Measurements from ENCODE around the gene CTSS.
A peak's percentile ranks its signal among the peaks of the same experiment; 100 is the strongest.
"Not testable (repeated sequence)": the region's sequence is repeated elsewhere in the genome, so short reads cannot be mapped to it uniquely, and the experiment has no call there.

The CTSS gene

DNA sequence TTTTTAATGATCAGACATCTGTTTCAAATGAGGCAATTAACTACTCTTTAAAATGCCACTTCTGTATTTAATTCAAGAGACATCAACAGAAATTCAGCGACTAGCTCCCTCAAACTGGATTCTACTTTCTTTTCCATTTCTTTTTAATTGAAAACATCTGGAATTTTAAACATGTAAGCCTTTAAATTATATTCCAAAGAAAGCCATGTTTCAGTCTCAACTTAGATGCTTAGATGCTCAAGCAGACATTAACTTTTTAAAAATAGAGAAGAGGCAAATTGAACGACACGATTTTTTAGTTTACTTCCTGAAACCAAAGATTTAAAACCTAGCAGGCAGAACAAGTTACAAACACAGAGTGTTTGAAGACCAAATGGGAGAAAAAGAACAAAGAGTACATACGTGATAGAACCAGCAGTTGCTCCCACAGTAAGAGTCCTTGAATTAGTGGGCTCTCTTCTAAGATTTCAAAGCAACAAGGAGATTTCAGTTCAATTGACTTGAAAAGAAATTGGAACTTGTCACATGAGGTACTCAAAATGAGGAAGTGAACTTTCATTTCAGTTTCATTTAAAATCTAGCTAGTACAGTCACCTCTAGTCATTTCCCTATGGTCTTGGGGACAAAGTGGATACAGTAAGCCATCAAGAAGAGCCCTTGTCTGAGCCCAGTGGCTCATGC is at the start of gene CTSS:
Gene CTSS, minus strand, starts transcription at position 483 of the 681 bp plus-strand sequence. CDS start 1,015 bp downstream, outside the sequence.
- Mint-ChIP-seq H3K4me1 (ENCODE audit: low read depth) (peaks cover 42% of the 10 kb centered on the region), H3K4me3 (peak within 1 kb of the TSS; percentile 94), H3K27me3 (no peaks in the 10 kb centered on the region), H3K36me3 (ENCODE audit: low read depth) (peaks cover 53% of the 10 kb centered on the region), H3K9me3 (no peaks in the 10 kb centered on the region), H3K27ac (peak within 1 kb of the TSS; percentile 98)
- intact Hi-C loops (cut with micrococcal nuclease) = loop anchor here (2.0 to 10.0 kb wide), 2 partner anchors 25 to 209 kb away; partner anchors contain the start of gene CERS2

- intact Hi-C loops (cut with micrococcal nuclease) = loop anchor here (1.0 kb wide), 1 partner anchor 53 kb away; no protein-coding TSS in a partner anchor
- Mint-ChIP-seq H3K9me3 (no peaks in the 10 kb centered on the region), H3K27me3 (no peaks in the 10 kb centered on the region), H3K27ac (no peak overlapping the region), H3K36me3 (ENCODE audit: low read depth) (peaks cover 8% of the 10 kb centered on the region), H3K4me3 (no peak overlapping the region), H3K4me1 (ENCODE audit: low read depth) (peaks cover 15% of the 10 kb centered on the region)
These were observed 47.6 kb upstream of the CTSS start for GRCh38 chr1:150813028-150813707.

GRCh38 chr1:150810958-150811659 is 45.5 kb upstream of the CTSS start:
- Mint-ChIP-seq H3K4me3 (no peak overlapping the region), H3K27me3 (no peaks in the 10 kb centered on the region), H3K27ac (no peak overlapping the region), H3K4me1 (ENCODE audit: low read depth) (peaks cover 34% of the 10 kb centered on the region), H3K9me3 (no peaks in the 10 kb centered on the region), H3K36me3 (ENCODE audit: low read depth) (peaks cover 8% of the 10 kb centered on the region)
- intact Hi-C loops (cut with micrococcal nuclease) = loop anchor here (2.0 kb wide), 1 partner anchor 14 kb away; no protein-coding TSS in a partner anchor

DNA sequence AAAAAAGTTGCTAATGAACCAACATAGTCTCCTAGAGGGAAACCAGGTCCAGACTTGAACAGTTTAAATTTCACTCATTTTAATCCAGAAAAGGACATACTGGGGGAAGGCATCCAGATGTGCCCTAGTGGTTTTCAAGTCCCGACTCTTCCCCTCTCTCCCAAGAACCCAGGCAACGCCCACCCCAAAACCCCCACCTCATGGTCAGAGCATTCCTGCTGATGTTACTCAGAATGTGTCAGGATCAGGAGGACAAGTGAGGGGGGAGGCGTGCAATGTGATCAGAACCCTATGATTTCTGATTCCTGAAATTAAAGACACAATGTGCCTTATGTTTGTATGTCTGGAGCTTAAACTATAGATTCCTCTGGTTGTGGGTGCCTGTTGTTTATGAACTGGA is 44.1 kb upstream of the CTSS start:
- H3K27ac Mint-ChIP-seq = no peak overlapping the region
- intact Hi-C loops (cut with micrococcal nuclease) = loop anchor here (2.0 kb wide), 1 partner anchor 13 kb away; no protein-coding TSS in a partner anchor

GRCh38 chr1:150808846-150809245 is 43.3 kb upstream of the CTSS start:
- no peak overlapping the region for H3K27ac Mint-ChIP-seq
- intact Hi-C loops (cut with micrococcal nuclease) = no loop called here
- H3K27me3 Mint-ChIP-seq = no peaks in the 10 kb centered on the region
- no peak overlapping the region for H3K4me3 Mint-ChIP-seq
- peaks cover 21% of the 10 kb centered on the region for H3K36me3 Mint-ChIP-seq (ENCODE audit: low read depth)
- no peaks in the 10 kb centered on the region for H3K9me3 Mint-ChIP-seq
- peaks cover 34% of the 10 kb centered on the region for H3K4me1 Mint-ChIP-seq (ENCODE audit: low read depth)

More for the DNA sequence above, 44.1 kb upstream of the CTSS start:
- Mint-ChIP-seq H3K9me3 (no peaks in the 10 kb centered on the region), H3K27me3 (no peaks in the 10 kb centered on the region), H3K4me3 (no peak overlapping the region), H3K4me1 (ENCODE audit: low read depth) (peaks cover 34% of the 10 kb centered on the region), H3K36me3 (ENCODE audit: low read depth) (peaks cover 14% of the 10 kb centered on the region)

- peak within 1 kb of the TSS; percentile 66 for H3K27ac Mint-ChIP-seq
- intact Hi-C loops (cut with micrococcal nuclease) = no loop called here
- peaks cover 34% of the 10 kb centered on the region for H3K4me1 Mint-ChIP-seq (ENCODE audit: low read depth)
- H3K4me3 Mint-ChIP-seq = no peak within 1 kb of the TSS
- no peaks in the 10 kb centered on the region for H3K27me3 Mint-ChIP-seq
- H3K9me3 Mint-ChIP-seq = no peaks in the 10 kb centered on the region
- H3K36me3 Mint-ChIP-seq (ENCODE audit: low read depth) = peaks cover 21% of the 10 kb centered on the region
These were observed 42.5 kb upstream of the CTSS start, which contains the start of gene CTSK for GRCh38 chr1:150808121-150808520. TSS of gene CTSK (minus strand) at chr1:150808260. CDS start at chr1:150806805, 1,455 bp downstream.

DNA sequence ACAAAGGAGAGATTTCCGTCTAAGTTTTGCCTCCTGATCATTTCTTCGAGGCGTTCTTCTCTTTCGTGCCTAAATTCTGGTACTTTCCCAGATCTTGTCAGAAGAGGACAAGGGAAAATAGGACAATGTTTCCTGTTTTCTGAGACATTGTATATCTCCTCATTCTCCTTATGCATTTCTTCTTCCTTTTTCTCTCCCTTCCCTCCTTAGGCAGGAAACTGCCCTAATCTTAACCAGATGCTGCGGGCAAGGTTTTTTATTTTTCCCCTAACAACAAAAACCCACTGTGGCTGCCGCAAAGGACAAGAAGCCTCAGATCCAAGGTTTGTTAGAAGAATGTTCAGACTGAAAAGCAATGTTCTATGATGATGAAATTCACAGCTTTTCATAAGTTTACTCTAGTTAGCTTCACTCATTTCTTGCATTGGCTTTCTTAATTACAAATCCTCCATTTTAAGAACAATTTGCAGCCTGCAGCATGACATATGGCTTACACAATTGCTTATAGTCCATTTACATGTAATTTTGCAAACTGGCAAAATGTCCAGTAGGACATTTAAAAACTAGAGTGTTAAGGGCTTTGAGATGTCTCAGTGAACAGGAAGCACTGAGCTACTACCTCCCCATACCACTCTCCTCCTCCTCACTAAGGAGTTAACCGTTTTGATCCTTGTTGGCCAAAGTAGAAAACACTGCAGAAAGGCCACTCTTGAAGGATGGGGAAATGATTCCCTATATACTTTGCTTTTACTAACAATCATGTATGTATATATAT is 41.9 kb upstream of the CTSS start:
- peaks cover 34% of the 10 kb centered on the region for H3K4me1 Mint-ChIP-seq (ENCODE audit: low read depth)
- peak overlapping the region; percentile 66 for H3K27ac Mint-ChIP-seq
- no peaks in the 10 kb centered on the region for H3K9me3 Mint-ChIP-seq
- H3K4me3 Mint-ChIP-seq = no peak overlapping the region
- H3K36me3 Mint-ChIP-seq (ENCODE audit: low read depth) = peaks cover 26% of the 10 kb centered on the region
- no peaks in the 10 kb centered on the region for H3K27me3 Mint-ChIP-seq
- intact Hi-C loops (cut with micrococcal nuclease) = no loop called here

DNA sequence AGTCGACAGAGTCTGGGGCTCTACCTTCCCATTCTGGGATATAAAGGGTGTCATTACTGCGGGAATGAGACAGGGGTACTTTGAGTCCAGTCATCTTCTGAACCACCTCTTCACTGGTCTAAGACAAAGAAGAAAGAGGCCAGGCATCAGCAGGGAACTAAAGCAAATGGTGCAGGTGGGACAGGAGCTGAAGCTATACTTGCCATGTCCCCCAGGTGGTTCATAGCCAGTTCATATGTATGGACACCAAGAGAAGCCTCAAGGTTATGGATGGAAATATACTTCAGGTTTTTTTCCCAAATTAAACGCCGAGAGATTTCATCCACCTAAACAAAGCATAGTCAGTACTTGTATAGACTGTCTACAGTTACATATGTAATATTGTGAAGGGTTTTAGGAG is 40.3 kb upstream of the CTSS start:
- intact Hi-C loops (cut with micrococcal nuclease) = no loop called here
- Mint-ChIP-seq H3K27ac (peak overlapping the region; percentile 66), H3K4me1 (ENCODE audit: low read depth) (peaks cover 34% of the 10 kb centered on the region), H3K27me3 (no peaks in the 10 kb centered on the region), H3K9me3 (no peaks in the 10 kb centered on the region), H3K4me3 (no peak overlapping the region), H3K36me3 (ENCODE audit: low read depth) (peaks cover 29% of the 10 kb centered on the region)

DNA sequence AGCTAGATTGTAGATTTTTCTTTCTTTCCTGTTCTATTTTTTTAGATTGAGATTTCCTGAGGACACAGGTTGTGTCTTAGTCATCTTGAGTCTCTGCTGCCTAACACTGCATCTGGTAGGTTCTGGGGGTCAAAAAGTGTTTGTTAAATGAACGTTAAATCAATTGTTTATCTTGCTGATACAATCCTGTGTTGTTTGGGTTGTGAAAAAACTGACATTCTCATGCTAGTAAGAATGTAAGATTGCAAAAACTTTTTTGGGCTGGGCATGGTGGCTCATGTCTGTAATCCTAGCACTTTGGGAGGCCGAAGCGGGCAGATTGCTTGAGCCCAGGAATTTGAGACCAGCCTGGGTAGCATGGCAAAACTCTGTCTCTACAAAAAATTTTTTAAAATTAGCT is 39.1 kb upstream of the CTSS start:
- Mint-ChIP-seq H3K27me3 (no peaks in the 10 kb centered on the region), H3K9me3 (no peaks in the 10 kb centered on the region), H3K27ac (no peak overlapping the region), H3K36me3 (ENCODE audit: low read depth) (peaks cover 24% of the 10 kb centered on the region), H3K4me3 (no peak overlapping the region), H3K4me1 (ENCODE audit: low read depth) (peaks cover 31% of the 10 kb centered on the region)
- intact Hi-C loops (cut with micrococcal nuclease) = no loop called here

- H3K4me3 Mint-ChIP-seq = no peak overlapping the region
These were observed 33.5 kb upstream of the CTSS start for GRCh38 chr1:150799089-150799488.

DNA sequence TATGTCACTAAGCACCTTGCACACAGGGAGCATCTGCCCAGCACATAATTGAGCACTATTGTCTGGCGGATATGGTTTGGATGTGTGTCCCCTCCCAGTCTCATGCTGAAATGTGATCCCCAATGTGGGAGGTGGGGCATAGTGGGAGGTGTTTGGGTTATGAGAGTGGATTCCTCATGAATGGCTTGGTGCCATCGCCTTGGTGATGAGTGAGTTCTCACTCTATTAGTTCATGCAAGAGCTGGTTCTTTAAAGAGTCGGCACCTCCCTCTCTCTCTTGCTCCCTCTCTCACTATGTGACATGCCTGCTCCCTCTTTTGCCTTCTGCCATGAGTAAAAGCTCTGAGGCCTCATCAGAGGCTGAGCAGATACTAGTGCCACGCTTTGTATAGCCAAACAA is 32.9 kb upstream of the CTSS start:
- Mint-ChIP-seq H3K36me3 (ENCODE audit: low read depth) (peaks cover 35% of the 10 kb centered on the region), H3K27ac (no peak overlapping the region), H3K27me3 (no peaks in the 10 kb centered on the region), H3K4me1 (ENCODE audit: low read depth) (peaks cover 35% of the 10 kb centered on the region), H3K9me3 (no peaks in the 10 kb centered on the region), H3K4me3 (no peak overlapping the region)
- intact Hi-C loops (cut with micrococcal nuclease) = no loop called here

More at GRCh38 chr1:150799089-150799488, 33.5 kb upstream of the CTSS start:
- intact Hi-C loops (cut with micrococcal nuclease) = no loop called here
- Mint-ChIP-seq H3K36me3 (ENCODE audit: low read depth) (peaks cover 37% of the 10 kb centered on the region), H3K9me3 (no peaks in the 10 kb centered on the region), H3K4me1 (ENCODE audit: low read depth) (peaks cover 30% of the 10 kb centered on the region), H3K27ac (no peak overlapping the region), H3K27me3 (no peaks in the 10 kb centered on the region)

DNA sequence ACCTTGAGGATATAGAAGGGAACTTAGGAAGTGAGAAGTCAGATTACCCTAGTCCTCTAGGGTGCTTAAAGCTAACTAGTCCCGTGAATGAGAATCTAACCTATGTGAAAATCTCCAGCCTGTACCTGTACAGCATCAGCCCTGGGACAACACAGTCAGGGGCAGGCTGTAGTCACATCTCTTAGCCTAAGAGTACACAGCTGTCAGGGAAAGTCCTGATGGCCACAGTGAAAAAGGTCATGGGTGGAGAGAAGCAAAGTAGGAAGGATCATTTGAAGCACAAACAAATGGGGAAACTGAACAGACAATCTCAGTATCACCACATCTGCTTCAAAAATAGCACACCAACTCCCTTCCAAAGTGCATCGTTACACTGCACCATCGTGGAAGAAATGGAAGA is 30.8 kb upstream of the CTSS start:
- H3K9me3 Mint-ChIP-seq = no peaks in the 10 kb centered on the region
- intact Hi-C loops (cut with micrococcal nuclease) = loop anchor here (2.0 kb wide), 1 partner anchor 14 kb away; no protein-coding TSS in a partner anchor
- H3K4me1 Mint-ChIP-seq (ENCODE audit: low read depth) = peaks cover 49% of the 10 kb centered on the region
- peak overlapping the region; percentile 41 for H3K27ac Mint-ChIP-seq
- H3K4me3 Mint-ChIP-seq = no peak overlapping the region
- H3K27me3 Mint-ChIP-seq = no peaks in the 10 kb centered on the region
- peaks cover 27% of the 10 kb centered on the region for H3K36me3 Mint-ChIP-seq (ENCODE audit: low read depth)

- peaks cover 74% of the 10 kb centered on the region for H3K4me1 Mint-ChIP-seq (ENCODE audit: low read depth)
- H3K36me3 Mint-ChIP-seq (ENCODE audit: low read depth) = peaks cover 19% of the 10 kb centered on the region
- H3K9me3 Mint-ChIP-seq; H3K4me3 Mint-ChIP-seq; intact Hi-C loops (cut with micrococcal nuclease); H3K27me3 Mint-ChIP-seq: not testable (repeated sequence)
- peak overlapping the region; percentile 85 for H3K27ac Mint-ChIP-seq
These were observed 28.2 kb upstream of the CTSS start for GRCh38 chr1:150793778-150794177.
